Cerebellar cortex (tissue), 1 donor: Measurements from ENCODE around the gene JARID2.

Experiments used
- DNase-seq: peaks from one replicate; pipeline ENCODE4 v3.0.0-alpha.2; 2015; ENCODE audit warnings: low spot score

Gene JARID2

DNA sequence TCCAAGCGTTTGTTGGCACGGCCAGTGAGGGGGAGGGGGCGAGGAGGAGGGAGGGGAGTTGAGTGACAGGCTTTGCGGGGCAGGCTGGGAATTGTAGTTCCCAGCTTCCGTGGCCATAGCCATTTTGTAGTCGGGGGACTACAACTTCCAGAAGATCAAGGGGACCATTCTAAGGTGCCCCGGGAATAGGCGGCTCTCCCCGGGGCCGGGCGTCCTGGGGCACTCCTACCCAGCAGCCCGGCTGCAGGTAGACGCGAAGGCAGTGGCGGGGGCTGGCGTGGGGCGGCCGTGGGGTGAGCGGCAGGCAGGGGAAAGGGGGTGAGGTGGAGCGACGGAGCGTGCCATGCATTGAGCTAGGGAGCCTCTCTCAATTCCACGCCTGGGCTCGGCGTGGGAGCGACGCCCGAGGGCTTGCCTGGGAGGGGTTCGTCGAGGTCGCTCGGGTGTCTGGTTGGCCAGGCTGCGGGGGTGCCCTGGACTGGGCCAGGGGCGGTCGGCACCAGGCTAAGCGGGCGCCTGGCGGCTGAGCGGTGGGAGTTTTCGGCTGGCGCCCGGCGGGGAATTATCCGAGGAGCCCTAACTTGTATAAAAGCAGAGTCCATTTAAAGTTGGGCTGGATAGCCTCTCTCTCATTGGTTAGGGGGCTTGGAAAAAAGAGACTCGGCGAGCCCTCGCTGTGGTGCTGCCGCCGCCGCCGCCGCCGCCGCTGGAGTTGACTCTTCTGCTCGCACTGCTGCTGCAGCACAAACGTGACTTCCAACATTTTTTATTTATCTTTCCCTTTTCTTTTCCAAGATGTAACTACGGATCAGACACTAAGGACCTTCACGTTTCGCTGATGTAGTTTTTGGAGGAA lies at the start of gene JARID2:
JARID2 (plus strand) TSS at position 709 of the 856 bp plus-strand sequence. CDS start 471 bp downstream, outside the sequence.
- peak; percentile 99 for DNase-seq

GRCh38 chr6:15200087-15200486 lies 45.8 kb upstream of the JARID2 start:
- no peak for DNase-seq

DNA sequence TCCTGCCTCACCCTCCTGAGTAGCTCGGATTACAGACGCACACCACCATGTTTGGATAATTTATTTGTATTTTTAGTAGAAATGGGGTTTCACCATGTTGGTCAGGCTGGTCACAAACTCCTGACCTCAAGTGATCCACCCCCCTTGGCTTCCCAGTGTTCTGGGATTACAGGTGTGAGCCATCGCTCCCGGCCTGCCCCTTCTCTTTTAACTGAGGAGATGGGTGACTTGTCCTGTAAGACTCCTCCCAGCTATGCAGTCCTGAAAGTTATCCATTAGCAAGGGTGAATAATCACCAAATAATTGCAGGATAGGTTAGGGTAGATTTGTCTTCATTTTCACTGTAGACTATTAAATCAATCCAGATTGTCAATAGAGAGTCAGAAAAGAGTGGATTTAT lies 40.5 kb upstream of the JARID2 start:
- no peak for DNase-seq

- no peak for DNase-seq
Observed at GRCh38 chr6:15206887-15207286, 39.0 kb upstream of the JARID2 start.

GRCh38 chr6:15207923-15208322 lies 37.9 kb upstream of the JARID2 start:
- no peak for DNase-seq

DNA sequence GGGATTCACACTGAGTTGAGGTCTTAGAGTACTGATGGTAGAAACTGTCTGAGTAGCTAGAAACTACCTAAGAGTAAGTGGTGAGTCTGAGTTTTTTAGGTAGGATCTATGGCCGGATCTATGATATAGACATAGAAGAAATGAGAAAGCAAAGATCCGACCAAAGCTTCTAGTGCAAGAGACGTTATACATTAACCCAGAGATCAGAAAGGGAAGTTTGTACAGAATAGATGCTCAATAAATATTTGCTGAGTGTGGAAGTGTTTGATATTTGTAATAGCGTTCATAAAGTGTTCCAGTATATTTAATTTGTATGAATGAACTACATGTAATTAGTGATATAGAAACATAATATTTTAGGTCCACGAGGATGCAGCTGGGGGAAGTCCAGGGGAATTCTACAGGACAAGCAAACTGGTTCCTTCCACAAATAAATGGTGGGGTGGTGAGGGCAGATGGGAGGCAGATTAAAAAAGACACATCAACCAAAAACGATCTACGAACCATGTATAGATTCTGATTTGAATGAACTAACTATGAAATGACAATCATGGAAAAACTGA lies 31.9 kb upstream of the JARID2 start:
- no peak for DNase-seq

GRCh38 chr6:15218401-15218800 lies 27.5 kb upstream of the JARID2 start:
- no peak for DNase-seq

DNA sequence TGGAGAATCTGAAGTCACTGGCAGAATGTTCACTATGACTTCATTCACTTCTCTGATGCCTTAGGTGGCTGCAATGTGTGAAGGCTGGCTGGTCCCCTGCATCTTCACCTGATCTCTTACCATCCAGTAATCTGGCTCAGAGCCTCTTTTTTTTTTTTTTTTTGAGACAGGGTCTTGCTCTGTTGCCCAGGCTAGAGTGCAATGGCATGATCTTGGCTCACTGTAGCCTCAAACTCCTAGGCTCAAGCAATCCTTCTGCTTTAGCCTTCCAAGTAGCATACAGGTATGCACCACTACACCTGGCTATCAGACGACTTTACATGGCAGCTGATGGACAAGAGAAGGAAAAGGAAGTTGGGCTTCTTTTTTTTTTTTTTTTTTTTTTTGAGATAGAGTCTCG lies 25.8 kb upstream of the JARID2 start:
- DNase-seq, result no peak

DNA sequence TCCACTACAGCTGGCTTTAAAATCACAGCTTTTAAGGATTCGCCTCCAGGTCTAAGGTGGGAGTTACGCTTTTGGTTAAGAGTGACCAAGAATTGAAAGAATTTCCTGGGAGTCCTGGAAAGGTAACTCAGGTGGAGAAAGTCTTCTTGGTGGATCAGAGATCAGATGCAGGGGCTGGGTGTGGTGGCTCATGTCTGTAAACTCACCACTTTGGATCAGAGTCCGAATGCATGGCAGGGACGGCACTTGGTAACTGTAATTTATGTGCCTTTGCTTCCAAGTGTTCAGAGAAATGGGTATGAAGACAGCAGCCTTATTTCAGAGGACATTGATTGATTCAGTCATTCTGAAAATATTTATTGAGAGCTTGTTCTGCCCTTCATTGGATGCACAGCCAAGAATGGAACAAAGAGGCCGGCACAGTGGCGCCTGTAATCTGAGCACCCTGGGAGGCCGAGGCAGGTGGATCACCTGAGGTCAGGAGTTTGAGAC lies 18.0 kb upstream of the JARID2 start:
- no peak for DNase-seq

DNA sequence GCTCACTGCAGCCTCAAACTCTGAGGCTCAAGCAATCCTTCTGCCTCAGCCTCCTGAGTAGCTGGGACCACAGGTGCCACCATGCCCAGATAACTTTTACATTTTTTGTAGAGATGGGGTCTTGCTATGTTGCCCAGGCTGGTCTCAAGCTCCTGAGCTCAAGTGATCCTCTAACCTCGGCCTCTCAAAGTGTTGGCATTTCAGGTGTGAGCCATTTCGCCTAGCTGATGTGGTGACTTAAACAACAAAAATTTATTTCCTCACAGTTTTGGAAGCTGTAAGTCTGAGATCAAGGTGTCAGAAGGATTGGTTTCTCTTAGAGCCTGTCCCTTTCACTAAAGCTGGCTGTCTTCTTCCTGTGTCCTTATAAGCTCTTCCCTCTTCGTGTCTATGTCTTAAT lies 15.0 kb upstream of the JARID2 start:
- DNase-seq, result no peak

GRCh38 chr6:15232836-15233510 lies 12.9 kb upstream of the JARID2 start:
- DNase-seq, result no peak

DNA sequence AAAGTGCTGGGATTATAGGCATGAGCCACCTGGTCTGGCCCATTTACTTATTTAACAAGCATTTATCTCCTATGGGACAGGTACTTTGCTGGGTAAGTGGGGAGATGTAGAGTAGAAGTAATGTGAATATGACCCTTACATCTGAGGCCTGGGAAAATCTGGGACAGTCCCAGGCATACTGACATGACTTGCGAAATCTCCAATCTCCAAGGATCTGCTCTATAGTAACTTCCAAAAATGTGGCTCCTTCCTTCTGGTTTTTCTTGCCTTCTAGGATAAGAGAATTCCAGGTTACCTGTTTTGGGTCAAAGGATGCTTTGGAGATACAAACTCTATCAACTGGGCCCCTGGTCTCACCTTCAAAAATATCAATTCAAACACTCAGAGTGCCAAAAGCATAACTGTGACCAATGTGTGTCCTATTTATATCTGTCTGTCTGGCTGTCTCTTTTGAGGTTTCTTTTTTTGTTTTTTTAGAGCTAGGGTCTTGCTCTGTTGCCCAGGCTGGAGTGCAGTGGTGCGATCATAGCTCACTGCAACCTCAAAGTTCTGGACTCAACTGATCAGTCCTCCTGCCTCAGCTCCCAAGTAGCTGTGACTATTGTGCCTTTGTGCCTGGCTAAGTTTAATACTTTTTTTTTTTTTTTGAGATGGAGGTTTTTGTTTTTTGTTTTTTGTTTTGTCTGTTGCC lies 11.7 kb upstream of the JARID2 start:
- no peak for DNase-seq

GRCh38 chr6:15239616-15240364 lies 6.1 kb upstream of the JARID2 start:
- peak; percentile 34 for DNase-seq

GRCh38 chr6:15242503-15242902 lies 3.4 kb upstream of the JARID2 start:
- no peak for DNase-seq

- DNase-seq, result peak; percentile 3
Observed at GRCh38 chr6:15242937-15243614, 2.8 kb upstream of the JARID2 start.

DNA sequence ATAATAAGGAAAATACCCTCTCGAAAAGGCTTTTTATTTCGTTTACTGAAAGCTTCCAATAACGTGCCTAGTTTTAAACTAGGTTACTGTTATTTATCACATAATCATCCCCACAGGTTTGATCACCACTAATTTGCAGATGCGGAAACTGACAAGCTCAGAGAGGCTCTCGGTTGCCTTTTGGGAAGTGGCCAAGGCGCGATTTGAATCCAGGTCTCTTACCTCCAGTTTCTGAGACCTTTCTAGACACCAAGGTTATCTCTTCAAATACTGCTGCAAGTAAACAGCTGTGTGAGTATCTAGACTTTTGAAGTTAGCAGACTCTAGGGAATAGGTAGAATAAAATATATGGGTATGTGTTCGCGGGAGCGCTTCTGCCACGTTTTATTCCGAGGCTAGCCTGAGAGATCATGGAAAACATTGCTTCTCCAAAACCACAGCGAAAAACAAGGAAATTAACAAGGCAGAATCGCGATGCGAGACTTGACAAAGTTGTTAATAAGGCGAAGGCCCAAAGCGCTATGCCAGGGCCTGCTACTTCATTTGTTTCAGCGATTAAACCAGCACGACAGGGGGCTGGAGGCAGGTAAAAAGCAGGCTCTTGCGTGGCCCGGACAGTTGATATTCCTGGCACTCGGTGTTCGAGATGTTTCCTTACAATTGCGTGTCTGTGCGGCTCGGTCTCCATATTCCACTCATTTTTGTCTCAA lies 1.8 kb upstream of the JARID2 start:
- peak; percentile 40 for DNase-seq

- DNase-seq, result peak; percentile 82
Observed at GRCh38 chr6:15244620-15245360, 1.1 kb upstream of the JARID2 start.

DNA sequence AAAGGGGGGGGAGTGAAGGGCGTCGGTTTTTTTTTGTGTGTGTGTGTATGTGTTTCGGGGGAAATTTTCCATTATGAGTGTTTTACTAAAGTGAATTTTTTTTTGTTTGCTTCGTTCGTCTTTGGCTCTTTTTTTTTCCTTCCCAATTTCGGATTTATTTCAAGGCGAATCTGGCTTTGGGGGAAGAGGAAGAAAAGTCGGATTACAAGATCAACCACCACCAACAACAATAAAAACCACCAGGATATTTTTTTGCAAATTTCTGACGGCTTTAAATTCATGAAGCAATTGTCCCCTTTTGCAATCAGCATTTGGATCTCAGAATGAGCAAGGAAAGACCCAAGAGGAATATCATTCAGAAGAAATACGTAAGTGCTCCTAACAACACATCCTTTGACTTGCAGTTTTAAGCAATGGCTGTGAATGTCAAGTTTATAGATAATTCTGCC lies 372 bp downstream of the JARID2 start:
- DNase-seq, result no peak
